NK-92 (cell line): ENCODE measurements around the gene KAT7.

Experiments used
- DNase-seq: peaks from one replicate; lab custom pipeline; 2025; ENCODE audit not compliant: unreplicated experiment; lab: John Stamatoyannopoulos, UW

KAT7 gene

GRCh38 chr17:49839455-49839854, 51.0 kb downstream of the KAT7 start:
- no peak for DNase-seq

GRCh38 chr17:49841548-49841947, 53.1 kb downstream of the KAT7 start:
- no peak for DNase-seq

- DNase-seq = no peak
These were observed 53.9 kb downstream of the KAT7 start for GRCh38 chr17:49842371-49842770.

GRCh38 chr17:49842846-49843245, 54.4 kb downstream of the KAT7 start:
- DNase-seq = no peak

GRCh38 chr17:49843774-49844350, 55.4 kb downstream of the KAT7 start:
- DNase-seq = no peak

- no peak for DNase-seq
These were observed 56.8 kb downstream of the KAT7 start for GRCh38 chr17:49845321-49845720.

GRCh38 chr17:49846938-49847712, 58.6 kb downstream of the KAT7 start:
- DNase-seq = no peak

- no peak for DNase-seq
These were observed 59.6 kb downstream of the KAT7 start, which contains the start of gene TAC4 for GRCh38 chr17:49848019-49848473. Gene TAC4, minus strand, starts transcription at chr17:49848069. Its CDS starts 52 bp downstream, at chr17:49848017.

- no peak for DNase-seq
These were observed 60.3 kb downstream of the KAT7 start for GRCh38 chr17:49848739-49849138.

- DNase-seq = no peak
These were observed 61.7 kb downstream of the KAT7 start for GRCh38 chr17:49850218-49850610.

GRCh38 chr17:49850772-49851386, 62.4 kb downstream of the KAT7 start:
- DNase-seq = no peak

- no peak for DNase-seq
These were observed 63.2 kb downstream of the KAT7 start for GRCh38 chr17:49851387-49852291.

GRCh38 chr17:49853470-49854015, 65.1 kb downstream of the KAT7 start:
- DNase-seq = no peak

GRCh38 chr17:49854126-49854525, 65.6 kb downstream of the KAT7 start:
- DNase-seq = no peak

- no peak for DNase-seq
These were observed 70.3 kb downstream of the KAT7 start for GRCh38 chr17:49858796-49859195.

GRCh38 chr17:49859991-49860953, 71.8 kb downstream of the KAT7 start:
- no peak for DNase-seq

- no peak for DNase-seq
These were observed 72.8 kb downstream of the KAT7 start for GRCh38 chr17:49861150-49861884.

- no peak for DNase-seq
These were observed 74.4 kb downstream of the KAT7 start for GRCh38 chr17:49862781-49863331.

GRCh38 chr17:49866019-49866380, 77.5 kb downstream of the KAT7 start:
- DNase-seq = no peak
